Caco-2 (cell line): ENCODE measurements around the gene IL17RC. TPM values are rescaled to one million over a fixed set of nuclear protein-coding genes. Genes with fewer than 3 reads are reported as not detected.

ENCODE experiments used
- BruUV-seq: library from RNA; stranded (reverse); fragments of 400-500 nt; replicated peaks from 2 replicates; lab custom pipeline; 2021; lab: Mats Ljungman, UMichigan
- CTCF ChIA-PET: fragments of 300-600 bp; sonication (Branson Sonifier 250); formaldehyde crosslinking; loops from one replicate; lab custom pipeline; 2022; ENCODE audit warnings: antibody characterized with exemption; lab: Charles Lee
- POLR2A ChIA-PET: fragments of 300-600 bp; sonication (Branson Sonifier 250); formaldehyde crosslinking; loops from one replicate; lab custom pipeline; 2022; ENCODE audit warnings: antibody characterized with exemption; lab: Charles Lee
- DNase-seq, 2 experiments: peaks; one replicate each; pipeline versions ENCODE4 v3.0.0 to v3.0.0-alpha.2; 2020 to 2022
- H3K27me3 ChIP-seq: replicated peaks from 2 replicates; pipeline ENCODE4 v1.6.0; 2011; ENCODE audit warnings: low read length; ENCODE audit not compliant: control insufficient read depth, insufficient read depth
- H3K36me3 ChIP-seq: 2 replicates; pipeline ENCODE4 v1.5.1; 2011; ENCODE audit warnings: low read length; ENCODE audit not compliant: control insufficient read depth, insufficient read depth
- H3K4me1 ChIP-seq: fragments of 250-450 bp; sonication (Bioruptor Pico); 2 replicates; pipeline ENCODE4 v1.5.1; 2020; ENCODE audit warnings: mild to moderate bottlenecking
- H3K4me3 ChIP-seq: 2 replicates; pipeline ENCODE4 v1.5.1; 2011; ENCODE audit warnings: low read depth, mild to moderate bottlenecking, control low read depth, low read length
- H3K9me3 ChIP-seq: fragments of 250-450 bp; sonication (Bioruptor Pico); 2 replicates; pipeline ENCODE4 v1.5.1; 2020; ENCODE audit warnings: mild to moderate bottlenecking, moderate library complexity
- H3K27ac Mint-ChIP-seq: one replicate; pipeline ENCODE4 v1.8.0; 2022; ENCODE audit warnings: mixed read lengths; ENCODE audit not compliant: unreplicated experiment
- H3K27me3 Mint-ChIP-seq: one replicate; pipeline ENCODE4 v1.8.0; 2022; ENCODE audit warnings: mixed read lengths; ENCODE audit not compliant: insufficient read depth, unreplicated experiment
- H3K36me3 Mint-ChIP-seq: one replicate; pipeline ENCODE4 v1.8.0; 2022; ENCODE audit warnings: mild to moderate bottlenecking, mixed read lengths; ENCODE audit not compliant: insufficient read depth, unreplicated experiment
- H3K4me1 Mint-ChIP-seq: one replicate; pipeline ENCODE4 v1.8.0; 2022; ENCODE audit warnings: low read depth, mixed read lengths; ENCODE audit not compliant: unreplicated experiment
- H3K4me3 Mint-ChIP-seq: one replicate; pipeline ENCODE4 v1.8.0; 2022; ENCODE audit warnings: mild to moderate bottlenecking, moderate library complexity, mixed read lengths; ENCODE audit not compliant: unreplicated experiment
- H3K9me3 Mint-ChIP-seq: one replicate; pipeline ENCODE4 v1.8.0; 2022; ENCODE audit warnings: mixed read lengths; ENCODE audit not compliant: unreplicated experiment
- intact Hi-C: fragments of 100-400 bp; cut with micrococcal nuclease; formaldehyde crosslinking; loops from one replicate; pipeline ENCODE4 v1.10.0; 2022; ENCODE audit not compliant: unreplicated experiment
- total RNA-seq: library from RNA; stranded (reverse); gene quantifications from 2 replicates; pipeline ENCODE4 v1.2.3, GENCODE V29; 2022
- TF ChIP-seq, protein P1 (sequence below), 2 experiments: fragments of 200-600 bp in 1 of 2; IDR thresholded peaks; 1 replicate in 1 of 2; 2 replicates in 1 of 2; pipeline versions ENCODE4 v1.5.1 to v1.8.0; 2011 to 2022; ENCODE audit warnings: antibody characterized with exemption in 1 of 2, control low read depth in 1 of 2, inconsistent platforms in 1 of 2, low read depth in 1 of 2, low read length in 1 of 2, mild to moderate bottlenecking in 1 of 2, moderate library complexity in 1 of 2; ENCODE audit not compliant: insufficient read depth in 1 of 2, severe bottlenecking in 1 of 2, unreplicated experiment in 1 of 2

IL17RC gene
- total RNA-seq, 1 experiment from 2014 or later, result 11.3 TPM

DNA sequence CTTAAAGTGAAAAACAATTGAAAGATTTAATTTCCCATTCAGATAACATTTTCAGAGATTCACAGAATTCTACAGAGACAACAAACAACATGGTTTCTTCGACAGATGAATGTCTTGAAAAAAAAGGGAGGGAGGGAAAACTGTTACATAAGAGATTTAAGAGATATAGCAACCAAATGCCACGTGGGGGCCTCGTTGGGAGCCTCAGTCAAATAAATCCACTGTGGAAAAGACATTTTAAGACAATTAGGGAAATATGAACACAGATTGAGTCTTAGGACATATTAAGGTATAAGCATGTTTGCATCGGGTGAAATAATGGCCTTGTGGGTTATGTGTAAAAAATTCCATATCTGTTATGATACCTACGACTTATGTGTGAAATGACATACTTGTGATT, 40.3 kb downstream of the IL17RC start:
- ChIA-PET POLR2A (no interaction called here), CTCF (no interaction called here)
- no peaks in the 10 kb centered on the region for H3K9me3 Mint-ChIP-seq
- Histone ChIP-seq H3K9me3 (no peaks in the 10 kb centered on the region), H3K4me1 (no peaks in the 10 kb centered on the region), H3K4me3 (no peak overlapping the region), H3K36me3 (no peaks in the 10 kb centered on the region), H3K27me3 (no peaks in the 10 kb centered on the region)
- H3K4me1 Mint-ChIP-seq, result no peaks in the 10 kb centered on the region
- H3K27me3 Mint-ChIP-seq, result no peaks in the 10 kb centered on the region
- no peak overlapping the region for H3K27ac Mint-ChIP-seq
- TF ChIP-seq, protein P1, sequence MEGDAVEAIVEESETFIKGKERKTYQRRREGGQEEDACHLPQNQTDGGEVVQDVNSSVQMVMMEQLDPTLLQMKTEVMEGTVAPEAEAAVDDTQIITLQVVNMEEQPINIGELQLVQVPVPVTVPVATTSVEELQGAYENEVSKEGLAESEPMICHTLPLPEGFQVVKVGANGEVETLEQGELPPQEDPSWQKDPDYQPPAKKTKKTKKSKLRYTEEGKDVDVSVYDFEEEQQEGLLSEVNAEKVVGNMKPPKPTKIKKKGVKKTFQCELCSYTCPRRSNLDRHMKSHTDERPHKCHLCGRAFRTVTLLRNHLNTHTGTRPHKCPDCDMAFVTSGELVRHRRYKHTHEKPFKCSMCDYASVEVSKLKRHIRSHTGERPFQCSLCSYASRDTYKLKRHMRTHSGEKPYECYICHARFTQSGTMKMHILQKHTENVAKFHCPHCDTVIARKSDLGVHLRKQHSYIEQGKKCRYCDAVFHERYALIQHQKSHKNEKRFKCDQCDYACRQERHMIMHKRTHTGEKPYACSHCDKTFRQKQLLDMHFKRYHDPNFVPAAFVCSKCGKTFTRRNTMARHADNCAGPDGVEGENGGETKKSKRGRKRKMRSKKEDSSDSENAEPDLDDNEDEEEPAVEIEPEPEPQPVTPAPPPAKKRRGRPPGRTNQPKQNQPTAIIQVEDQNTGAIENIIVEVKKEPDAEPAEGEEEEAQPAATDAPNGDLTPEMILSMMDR (IDR thresholded peaks at IDR 0.05; ENCODE audit: insufficient read depth in 1 of 2, low read depth in 1 of 2, low read length in 1 of 2, severe bottlenecking in 1 of 2, unreplicated experiment in 1 of 2), result no peak
- intact Hi-C loops, result no loop called here
- BruUV-seq, result no TSS peak
- no peak overlapping the region for H3K4me3 Mint-ChIP-seq
- DNase-seq, result no peak
- peaks cover 7% of the 10 kb centered on the region for H3K36me3 Mint-ChIP-seq

DNA sequence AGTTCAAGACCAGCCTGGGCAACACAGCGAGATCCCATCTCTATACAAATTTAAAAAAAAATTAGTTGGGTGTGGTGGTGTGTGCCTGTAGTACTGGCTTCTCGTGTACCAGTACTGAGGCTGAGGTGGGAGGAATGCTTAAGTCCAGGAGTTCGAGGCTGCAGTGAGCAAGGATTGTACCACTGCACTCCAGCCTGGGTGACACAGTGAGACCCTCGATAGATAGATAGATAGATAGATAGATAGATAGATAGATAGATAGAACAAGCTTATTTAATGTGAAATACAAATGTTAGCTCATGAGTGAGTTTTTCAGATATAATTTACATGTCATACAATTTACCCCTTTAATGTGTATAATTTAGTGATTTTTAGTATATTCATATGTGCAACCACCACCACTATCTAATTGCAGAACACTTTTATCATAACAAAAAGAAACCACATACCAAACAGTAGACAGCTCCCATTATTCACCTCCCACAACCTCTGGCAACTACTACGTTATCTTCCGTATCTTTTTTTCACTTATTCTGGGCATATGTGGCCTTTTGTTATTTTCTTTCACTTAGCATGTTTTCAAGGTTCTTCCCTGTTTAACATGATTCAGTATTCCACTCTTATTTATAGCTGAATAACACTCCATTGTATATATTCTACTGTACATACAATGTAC, 48.4 kb downstream of the IL17RC start:
- BruUV-seq, result no TSS peak
- no peak overlapping the region for H3K4me3 Mint-ChIP-seq
- H3K27me3 Mint-ChIP-seq, result no peaks in the 10 kb centered on the region

DNA sequence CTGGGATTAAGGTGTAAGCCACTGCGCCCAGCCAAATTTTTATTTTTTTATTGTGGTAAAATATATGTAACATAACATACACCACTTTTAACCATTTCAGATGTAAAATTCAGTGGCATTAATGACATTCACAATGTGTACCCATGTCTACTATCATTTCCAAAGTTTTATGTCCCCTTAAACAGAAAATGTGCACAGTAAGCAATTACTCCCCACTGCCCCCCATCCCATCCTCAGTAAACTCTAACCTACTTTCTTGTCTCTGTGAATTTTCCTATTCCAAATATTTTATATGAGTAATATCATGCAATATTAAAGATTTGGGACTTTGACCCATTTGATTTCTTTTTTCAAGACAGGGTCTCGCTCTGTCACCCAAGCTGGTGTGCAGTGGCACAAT, 49.9 kb downstream of the IL17RC start:
- H3K4me3 Mint-ChIP-seq, result no peak overlapping the region
- no TSS peak for BruUV-seq
- TF ChIP-seq, protein P1 (IDR thresholded peaks at IDR 0.05; ENCODE audit: insufficient read depth in 1 of 2, low read depth in 1 of 2, low read length in 1 of 2, severe bottlenecking in 1 of 2, unreplicated experiment in 1 of 2), result no peak
- H3K36me3 ChIP-seq, result no peaks in the 10 kb centered on the region; the same call in 1 of the 2 replicates
- DNase-seq, result no peak
- no peak overlapping the region for H3K4me3 ChIP-seq
- ChIA-PET POLR2A (no interaction called here), CTCF (interaction anchor here (0.7 kb wide), 1 partner anchor 20 kb away, joined by 4 read pairs; no protein-coding TSS in a partner anchor)
- no peaks in the 10 kb centered on the region for H3K4me1 Mint-ChIP-seq
- no peaks in the 10 kb centered on the region for H3K9me3 ChIP-seq
- intact Hi-C loops, result no loop called here
- no peak overlapping the region for H3K27ac Mint-ChIP-seq
- no peaks in the 10 kb centered on the region for H3K9me3 Mint-ChIP-seq
- H3K27me3 Mint-ChIP-seq, result no peaks in the 10 kb centered on the region
- H3K4me1 ChIP-seq, result no peaks in the 10 kb centered on the region
- H3K36me3 Mint-ChIP-seq, result peaks cover 35% of the 10 kb centered on the region
- H3K27me3 ChIP-seq, result no peaks in the 10 kb centered on the region

More for the DNA sequence above, 48.4 kb downstream of the IL17RC start:
- intact Hi-C loops, result no loop called here
- ChIA-PET POLR2A (interaction anchor here (0.5 kb wide), 1 partner anchor 765 kb away, joined by 3 read pairs; no protein-coding TSS in a partner anchor), CTCF (no interaction called here)
- H3K9me3 Mint-ChIP-seq, result no peaks in the 10 kb centered on the region
- Histone ChIP-seq H3K27me3 (no peaks in the 10 kb centered on the region), H3K36me3 (no peaks in the 10 kb centered on the region), H3K4me1 (no peaks in the 10 kb centered on the region), H3K4me3 (no peak overlapping the region), H3K9me3 (no peaks in the 10 kb centered on the region)
- H3K36me3 Mint-ChIP-seq, result peaks cover 29% of the 10 kb centered on the region
- no peak for DNase-seq
- TF ChIP-seq, protein P1 (IDR thresholded peaks at IDR 0.05; ENCODE audit: insufficient read depth in 1 of 2, low read depth in 1 of 2, low read length in 1 of 2, severe bottlenecking in 1 of 2, unreplicated experiment in 1 of 2), result no peak
- H3K4me1 Mint-ChIP-seq, result no peaks in the 10 kb centered on the region
- H3K27ac Mint-ChIP-seq, result no peak overlapping the region
